ENCODE data around the gene POP4. TPM values are rescaled to one million over a fixed set of nuclear protein-coding genes. Genes with fewer than 3 reads are reported as not detected.

Gene POP4
- total and polyA plus RNA-seq, 9 of the 15 experiments (the other 6 are each of a cell fraction or from before 2014, with no cell fraction given) = 42.1 to 128 (median 99.0) TPM

DNA sequence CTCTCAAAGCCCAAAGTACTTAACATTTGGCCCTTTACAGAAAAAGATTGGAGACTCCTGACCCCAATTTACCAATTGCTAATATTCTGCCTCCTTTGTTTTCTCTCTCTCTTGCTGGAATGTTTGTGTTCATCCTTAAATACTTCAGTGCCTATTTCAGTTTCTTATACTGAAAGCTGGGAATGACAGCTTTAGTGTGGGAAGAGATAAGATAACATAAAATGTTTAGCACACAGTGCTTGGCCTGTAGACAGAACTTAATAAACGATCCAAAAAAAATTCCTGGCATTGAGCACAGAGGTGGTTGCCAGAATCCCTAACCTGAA lies 56.2 kb downstream of the POP4 start (continued):
- TF ChIP-seq, protein P1, sequence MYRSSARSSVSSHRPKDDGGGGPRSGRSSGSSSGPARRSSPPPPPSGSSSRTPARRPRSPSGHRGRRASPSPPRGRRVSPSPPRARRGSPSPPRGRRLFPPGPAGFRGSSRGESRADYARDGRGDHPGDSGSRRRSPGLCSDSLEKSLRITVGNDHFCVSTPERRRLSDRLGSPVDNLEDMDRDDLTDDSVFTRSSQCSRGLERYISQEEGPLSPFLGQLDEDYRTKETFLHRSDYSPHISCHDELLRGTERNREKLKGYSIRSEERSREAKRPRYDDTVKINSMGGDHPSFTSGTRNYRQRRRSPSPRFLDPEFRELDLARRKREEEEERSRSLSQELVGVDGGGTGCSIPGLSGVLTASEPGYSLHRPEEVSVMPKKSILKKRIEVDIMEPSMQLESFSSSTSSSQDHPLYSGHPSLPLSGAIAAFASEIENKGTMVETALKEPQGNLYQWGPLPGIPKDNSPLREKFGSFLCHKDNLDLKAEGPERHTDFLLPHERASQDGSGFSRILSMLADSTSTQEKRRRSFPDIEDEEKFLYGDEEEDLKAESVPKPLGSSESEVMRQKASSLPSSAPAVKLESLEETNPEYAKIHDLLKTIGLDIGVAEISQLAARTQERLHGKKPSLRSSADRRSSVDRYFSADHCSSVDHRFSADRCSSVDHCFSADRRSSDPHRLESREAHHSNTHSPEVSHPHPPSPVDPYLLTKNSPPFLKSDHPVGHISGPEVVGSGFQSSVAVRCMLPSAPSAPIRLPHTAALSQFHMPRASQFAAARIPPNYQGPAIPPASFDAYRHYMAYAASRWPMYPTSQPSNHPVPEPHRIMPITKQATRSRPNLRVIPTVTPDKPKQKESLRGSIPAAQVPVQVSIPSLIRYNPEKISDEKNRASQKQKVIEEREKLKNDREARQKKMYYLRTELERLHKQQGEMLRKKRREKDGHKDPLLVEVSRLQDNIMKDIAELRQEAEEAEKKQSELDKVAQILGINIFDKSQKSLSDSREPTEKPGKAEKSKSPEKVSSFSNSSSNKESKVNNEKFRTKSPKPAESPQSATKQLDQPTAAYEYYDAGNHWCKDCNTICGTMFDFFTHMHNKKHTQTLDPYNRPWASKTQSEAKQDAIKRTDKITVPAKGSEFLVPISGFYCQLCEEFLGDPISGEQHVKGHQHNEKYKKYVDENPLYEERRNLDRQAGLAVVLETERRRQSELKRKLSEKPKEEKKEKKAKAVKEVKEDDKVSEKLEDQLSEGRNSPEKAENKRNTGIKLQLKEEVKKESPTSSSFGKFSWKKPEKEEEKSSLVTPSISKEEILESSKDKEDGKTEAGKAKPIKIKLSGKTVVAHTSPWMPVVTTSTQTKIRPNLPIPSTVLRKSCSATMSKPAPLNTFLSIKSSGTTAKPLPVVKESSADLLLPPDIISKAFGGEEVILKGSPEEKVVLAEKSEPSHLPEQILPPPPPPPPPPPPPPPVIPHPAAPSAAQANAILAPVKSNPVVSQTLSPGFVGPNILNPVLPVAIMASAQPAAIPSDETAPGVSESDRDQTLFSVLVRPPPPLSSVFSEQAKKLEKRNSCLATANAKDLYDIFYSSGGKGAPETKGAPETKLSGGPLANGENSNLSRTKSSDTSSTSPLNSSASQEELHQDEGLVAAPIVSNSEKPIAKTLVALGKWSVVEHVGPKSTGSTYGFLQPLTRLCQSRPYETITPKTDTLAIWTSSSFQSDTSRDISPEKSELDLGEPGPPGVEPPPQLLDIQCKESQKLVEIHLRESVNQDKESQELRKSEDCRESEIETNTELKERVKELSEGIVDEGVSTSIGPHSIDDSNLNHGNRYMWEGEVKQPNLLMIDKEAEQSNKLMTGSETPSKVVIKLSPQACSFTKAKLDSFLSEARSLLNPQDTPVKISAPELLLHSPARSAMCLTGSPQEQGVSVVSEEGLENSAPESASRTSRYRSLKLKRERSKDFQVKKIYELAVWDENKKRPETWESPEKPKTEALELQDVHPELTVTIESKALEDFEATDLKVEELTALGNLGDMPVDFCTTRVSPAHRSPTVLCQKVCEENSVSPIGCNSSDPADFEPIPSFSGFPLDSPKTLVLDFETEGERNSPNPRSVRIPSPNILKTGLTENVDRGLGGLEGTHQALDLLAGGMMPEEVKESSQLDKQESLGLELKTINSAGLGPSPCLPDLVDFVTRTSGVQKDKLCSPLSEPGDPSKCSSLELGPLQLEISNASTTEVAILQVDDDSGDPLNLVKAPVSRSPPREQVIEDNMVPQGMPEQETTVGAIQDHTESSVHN (IDR thresholded peaks at IDR 0.05; ENCODE audit: borderline replicate concordance in 1 of 2, low read depth in 1 of 2) = no peak
- TF ChIP-seq, protein P2, sequence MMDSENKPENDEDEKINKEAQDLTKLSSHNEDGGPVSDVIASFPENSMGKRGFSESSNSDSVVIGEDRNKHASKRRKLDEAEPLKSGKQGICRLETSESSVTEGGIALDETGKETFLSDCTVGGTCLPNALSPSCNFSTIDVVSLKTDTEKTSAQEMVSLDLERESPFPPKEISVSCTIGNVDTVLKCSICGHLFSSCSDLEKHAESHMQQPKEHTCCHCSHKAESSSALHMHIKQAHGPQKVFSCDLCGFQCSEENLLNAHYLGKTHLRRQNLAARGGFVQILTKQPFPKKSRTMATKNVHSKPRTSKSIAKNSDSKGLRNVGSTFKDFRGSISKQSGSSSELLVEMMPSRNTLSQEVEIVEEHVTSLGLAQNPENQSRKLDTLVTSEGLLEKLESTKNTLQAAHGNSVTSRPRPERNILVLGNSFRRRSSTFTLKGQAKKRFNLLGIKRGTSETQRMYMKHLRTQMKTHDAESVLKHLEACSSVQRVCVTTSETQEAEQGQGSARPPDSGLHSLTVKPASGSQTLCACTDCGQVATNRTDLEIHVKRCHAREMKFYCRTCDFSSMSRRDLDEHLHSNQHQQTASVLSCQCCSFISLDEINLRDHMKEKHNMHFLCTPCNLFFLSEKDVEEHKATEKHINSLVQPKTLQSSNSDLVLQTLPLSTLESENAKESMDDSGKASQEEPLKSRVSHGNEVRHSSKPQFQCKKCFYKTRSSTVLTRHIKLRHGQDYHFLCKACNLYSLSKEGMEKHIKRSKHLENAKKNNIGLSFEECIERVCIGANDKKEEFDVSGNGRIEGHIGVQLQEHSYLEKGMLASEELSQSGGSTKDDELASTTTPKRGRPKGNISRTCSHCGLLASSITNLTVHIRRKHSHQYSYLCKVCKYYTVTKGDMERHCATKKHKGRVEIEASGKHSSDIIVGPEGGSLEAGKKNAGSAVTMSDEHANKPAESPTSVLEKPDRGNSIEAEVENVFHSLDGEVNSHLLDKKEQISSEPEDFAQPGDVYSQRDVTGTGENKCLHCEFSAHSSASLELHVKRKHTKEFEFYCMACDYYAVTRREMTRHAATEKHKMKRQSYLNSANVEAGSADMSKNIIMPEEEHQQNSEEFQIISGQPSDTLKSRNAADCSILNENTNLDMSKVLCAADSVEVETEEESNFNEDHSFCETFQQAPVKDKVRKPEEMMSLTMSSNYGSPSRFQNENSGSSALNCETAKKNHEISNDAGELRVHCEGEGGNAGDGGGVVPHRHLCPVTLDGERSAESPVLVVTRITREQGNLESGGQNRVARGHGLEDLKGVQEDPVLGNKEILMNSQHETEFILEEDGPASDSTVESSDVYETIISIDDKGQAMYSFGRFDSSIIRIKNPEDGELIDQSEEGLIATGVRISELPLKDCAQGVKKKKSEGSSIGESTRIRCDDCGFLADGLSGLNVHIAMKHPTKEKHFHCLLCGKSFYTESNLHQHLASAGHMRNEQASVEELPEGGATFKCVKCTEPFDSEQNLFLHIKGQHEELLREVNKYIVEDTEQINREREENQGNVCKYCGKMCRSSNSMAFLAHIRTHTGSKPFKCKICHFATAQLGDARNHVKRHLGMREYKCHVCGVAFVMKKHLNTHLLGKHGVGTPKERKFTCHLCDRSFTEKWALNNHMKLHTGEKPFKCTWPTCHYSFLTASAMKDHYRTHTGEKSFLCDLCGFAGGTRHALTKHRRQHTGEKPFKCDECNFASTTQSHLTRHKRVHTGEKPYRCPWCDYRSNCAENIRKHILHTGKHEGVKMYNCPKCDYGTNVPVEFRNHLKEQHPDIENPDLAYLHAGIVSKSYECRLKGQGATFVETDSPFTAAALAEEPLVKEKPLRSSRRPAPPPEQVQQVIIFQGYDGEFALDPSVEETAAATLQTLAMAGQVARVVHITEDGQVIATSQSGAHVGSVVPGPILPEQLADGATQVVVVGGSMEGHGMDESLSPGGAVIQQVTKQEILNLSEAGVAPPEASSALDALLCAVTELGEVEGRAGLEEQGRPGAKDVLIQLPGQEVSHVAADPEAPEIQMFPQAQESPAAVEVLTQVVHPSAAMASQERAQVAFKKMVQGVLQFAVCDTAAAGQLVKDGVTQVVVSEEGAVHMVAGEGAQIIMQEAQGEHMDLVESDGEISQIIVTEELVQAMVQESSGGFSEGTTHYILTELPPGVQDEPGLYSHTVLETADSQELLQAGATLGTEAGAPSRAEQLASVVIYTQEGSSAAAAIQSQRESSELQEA (IDR thresholded peaks at IDR 0.05; ENCODE audit: low read depth) = no peak
- TF ChIP-seq NFE2 (IDR thresholded peaks at IDR 0.05; ENCODE audit: low read depth) (no peak), KDM2B (CRISPR knock-in tag; IDR thresholded peaks at IDR 0.05) (no peak), RFX1 (IDR thresholded peaks at IDR 0.05) (no peak), TAF7 (tag; IDR thresholded peaks at IDR 0.05) (no peak), NFXL1 (CRISPR knock-in tag; IDR thresholded peaks at IDR 0.05) (no peak), CREBBP (IDR thresholded peaks at IDR 0.05; ENCODE audit: low read depth, low read length) (no peak), ETV6 (IDR thresholded peaks at IDR 0.05; ENCODE audit: borderline replicate concordance in 1 of 2, low read depth in 2 of 2, low read length in 1 of 2) (no peak), ETV6 (CRISPR knock-in tag; IDR thresholded peaks at IDR 0.05; ENCODE audit: borderline replicate concordance) (no peak), ELF1 (tag; IDR thresholded peaks at IDR 0.05) (no peak)
- TF ChIP-seq, protein P3, sequence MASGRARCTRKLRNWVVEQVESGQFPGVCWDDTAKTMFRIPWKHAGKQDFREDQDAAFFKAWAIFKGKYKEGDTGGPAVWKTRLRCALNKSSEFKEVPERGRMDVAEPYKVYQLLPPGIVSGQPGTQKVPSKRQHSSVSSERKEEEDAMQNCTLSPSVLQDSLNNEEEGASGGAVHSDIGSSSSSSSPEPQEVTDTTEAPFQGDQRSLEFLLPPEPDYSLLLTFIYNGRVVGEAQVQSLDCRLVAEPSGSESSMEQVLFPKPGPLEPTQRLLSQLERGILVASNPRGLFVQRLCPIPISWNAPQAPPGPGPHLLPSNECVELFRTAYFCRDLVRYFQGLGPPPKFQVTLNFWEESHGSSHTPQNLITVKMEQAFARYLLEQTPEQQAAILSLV (tag; IDR thresholded peaks at IDR 0.05) = no peak

Measured in K562 (cell line).